Stimulated activated effector memory CD8-positive, alpha-beta T cell treated with anti-CD3 and anti-CD28 coated beads, Interleukin-12 subunit alpha, Interleukin-12 subunit beta, amount 100 ng/mL, for 72 hours (primary cell): Measurements from ENCODE around the gene TXNDC16.
"Not testable (repeated sequence)": the region's sequence is repeated elsewhere in the genome, so short reads cannot be mapped to it uniquely, and the experiment has no call there.

Experiments
- ATAC-seq: fragments of 150-1000 bp; cut with Tn5 transposase; 2 replicates; pipeline ENCODE4 v1.10.0; 2021
- DNase-seq, 2 donors: peaks; one replicate each; pipeline ENCODE4 v3.0.0; 2021 to 2022; ENCODE audit warnings: low spot score in 2 of 2
- H3K27ac Mint-ChIP-seq: one replicate; pipeline ENCODE4 v1.8.0; 2022; ENCODE audit warnings: mild to moderate bottlenecking, mixed read lengths
- H3K36me3 Mint-ChIP-seq: one replicate; pipeline ENCODE4 v1.8.0; 2022; ENCODE audit warnings: mild to moderate bottlenecking, mixed read lengths
- H3K4me1 Mint-ChIP-seq: one replicate; pipeline ENCODE4 v1.8.0; 2022; ENCODE audit warnings: mixed read lengths
- H3K4me3 Mint-ChIP-seq: one replicate; pipeline ENCODE4 v1.8.0; 2022; ENCODE audit warnings: mild to moderate bottlenecking, mixed read lengths
- H3K9me3 Mint-ChIP-seq: one replicate; pipeline ENCODE4 v1.8.0; 2022; ENCODE audit warnings: mixed read lengths

Gene TXNDC16

GRCh38 chr14:52485350-52485960 is 66.8 kb downstream of the TXNDC16 start:
- Mint-ChIP-seq H3K9me3 (no peaks in the 10 kb centered on the region), H3K4me3 (no peak overlapping the region), H3K27ac (no peak overlapping the region), H3K4me1 (no peaks in the 10 kb centered on the region), H3K36me3 (no peaks in the 10 kb centered on the region)
- ATAC-seq (no peak), DNase-seq (no peak)

GRCh38 chr14:52481864-52482263 is 70.4 kb downstream of the TXNDC16 start:
- Mint-ChIP-seq H3K36me3 (no peaks in the 10 kb centered on the region), H3K27ac (no peak overlapping the region), H3K4me3 (no peak overlapping the region), H3K9me3 (no peaks in the 10 kb centered on the region), H3K4me1 (no peaks in the 10 kb centered on the region)
- ATAC-seq = no peak
- no peak for DNase-seq

DNA sequence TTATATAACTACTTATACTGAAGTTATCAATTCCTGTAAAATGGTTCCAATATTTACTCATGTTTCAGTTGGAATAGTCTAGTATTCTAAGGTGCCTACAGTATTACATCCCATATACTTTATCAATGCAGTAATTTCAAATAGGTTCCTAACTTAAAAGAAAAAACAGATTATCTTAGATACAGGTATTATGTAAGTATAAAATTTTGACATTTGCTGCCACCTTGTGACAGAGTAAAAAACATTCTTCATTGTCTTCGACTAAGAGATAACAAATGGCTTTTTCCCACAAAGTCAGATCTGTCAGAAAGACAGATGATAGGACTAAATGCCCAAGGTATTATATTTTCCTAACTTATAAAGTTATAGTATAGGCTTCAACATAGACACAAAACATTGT is 78.7 kb downstream of the TXNDC16 start:
- H3K27ac Mint-ChIP-seq = no peak overlapping the region
- no peaks in the 10 kb centered on the region for H3K9me3 Mint-ChIP-seq
- H3K4me3 Mint-ChIP-seq = no peak overlapping the region
- H3K4me1 Mint-ChIP-seq = no peaks in the 10 kb centered on the region
- DNase-seq (no peak), ATAC-seq (no peak)
- H3K36me3 Mint-ChIP-seq = no peaks in the 10 kb centered on the region

GRCh38 chr14:52472728-52473127 is 79.6 kb downstream of the TXNDC16 start:
- Mint-ChIP-seq H3K4me1 (peaks cover 2% of the 10 kb centered on the region), H3K4me3 (no peak overlapping the region), H3K27ac (no peak overlapping the region), H3K36me3 (no peaks in the 10 kb centered on the region), H3K9me3 (no peaks in the 10 kb centered on the region)
- no peak for ATAC-seq
- DNase-seq = no peak

DNA sequence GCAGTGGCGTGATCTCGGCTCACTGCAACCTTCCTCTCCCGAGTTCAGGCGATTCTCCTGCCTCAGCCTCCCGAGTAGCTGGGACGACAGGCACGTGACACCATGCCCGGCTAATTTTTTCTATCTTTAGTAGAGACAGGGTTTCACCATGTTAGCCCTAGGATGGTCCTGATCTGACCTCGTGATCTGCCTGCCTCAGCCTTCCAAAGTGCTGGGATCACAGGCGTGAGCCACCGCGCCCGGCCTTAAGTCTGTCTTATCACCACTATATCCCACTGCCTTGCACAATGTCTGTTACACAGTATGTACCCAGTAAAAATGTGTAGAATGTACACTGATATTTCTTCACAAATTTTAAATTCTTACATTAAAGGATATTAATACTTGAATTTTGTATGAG is 80.1 kb downstream of the TXNDC16 start:
- not testable (repeated sequence) for ATAC-seq, H3K36me3 Mint-ChIP-seq, H3K27ac Mint-ChIP-seq, DNase-seq, H3K9me3 Mint-ChIP-seq, H3K4me1 Mint-ChIP-seq, H3K4me3 Mint-ChIP-seq

GRCh38 chr14:52467515-52468266 is 84.6 kb downstream of the TXNDC16 start:
- H3K4me3 Mint-ChIP-seq = no peak overlapping the region
- H3K9me3 Mint-ChIP-seq = no peaks in the 10 kb centered on the region
- H3K36me3 Mint-ChIP-seq = no peaks in the 10 kb centered on the region
- DNase-seq (no peak), ATAC-seq (peak; percentile 95)
- peaks cover 6% of the 10 kb centered on the region for H3K4me1 Mint-ChIP-seq
- H3K27ac Mint-ChIP-seq = no peak overlapping the region

- DNase-seq (no peak), ATAC-seq (no peak)
- Mint-ChIP-seq H3K4me1 (peaks cover 6% of the 10 kb centered on the region), H3K27ac (no peak overlapping the region), H3K4me3 (no peak overlapping the region), H3K36me3 (no peaks in the 10 kb centered on the region), H3K9me3 (no peaks in the 10 kb centered on the region)
These were observed 88.1 kb downstream of the TXNDC16 start for GRCh38 chr14:52464175-52464574.

DNA sequence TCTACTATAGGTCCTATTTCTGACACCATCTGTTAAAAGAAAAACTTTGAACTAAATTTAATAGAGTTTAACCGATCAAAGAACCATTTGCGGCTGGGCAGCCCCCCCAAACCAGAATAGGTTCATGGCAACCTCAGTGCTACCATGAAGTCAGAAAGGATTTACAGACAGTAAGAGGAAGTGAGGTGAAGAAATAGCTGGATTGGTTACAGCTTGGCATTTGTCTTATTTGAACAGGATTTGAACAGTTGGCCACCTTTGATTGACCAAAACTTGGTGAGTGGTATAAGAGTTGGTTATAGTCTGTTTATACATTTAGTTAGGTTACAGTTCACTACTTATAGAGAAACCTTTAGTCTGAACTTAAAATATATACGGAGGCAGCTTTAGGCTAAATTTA is 88.9 kb downstream of the TXNDC16 start:
- ATAC-seq (no peak), DNase-seq (no peak)
- no peak overlapping the region for H3K27ac Mint-ChIP-seq
- H3K4me3 Mint-ChIP-seq = no peak overlapping the region
- no peaks in the 10 kb centered on the region for H3K9me3 Mint-ChIP-seq
- H3K36me3 Mint-ChIP-seq = no peaks in the 10 kb centered on the region
- H3K4me1 Mint-ChIP-seq = peaks cover 6% of the 10 kb centered on the region

DNA sequence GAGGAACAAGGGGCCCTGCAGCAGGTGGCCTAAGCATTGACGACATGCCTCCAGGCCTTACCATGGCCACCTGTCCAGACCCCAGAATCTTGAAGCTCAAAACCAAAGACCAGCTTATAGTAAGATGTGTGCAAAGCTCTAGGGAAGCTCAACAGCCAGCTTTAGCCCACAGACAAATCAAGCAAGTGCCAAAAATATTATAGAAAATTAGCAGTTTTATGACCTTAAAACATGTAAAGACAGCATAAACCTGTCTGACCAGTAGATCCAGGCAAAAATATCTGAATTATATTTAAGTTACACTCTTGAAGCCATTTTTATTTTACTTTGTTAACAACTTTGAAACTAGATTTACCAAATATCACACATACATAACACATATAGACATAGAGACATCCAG is 90.6 kb downstream of the TXNDC16 start:
- Mint-ChIP-seq H3K27ac (no peak overlapping the region), H3K9me3 (no peaks in the 10 kb centered on the region), H3K4me1 (peaks cover 9% of the 10 kb centered on the region), H3K36me3 (no peaks in the 10 kb centered on the region), H3K4me3 (no peak overlapping the region)
- ATAC-seq (no peak), DNase-seq (no peak)

GRCh38 chr14:52458721-52459085 is 93.6 kb downstream of the TXNDC16 start:
- no peak overlapping the region for H3K27ac Mint-ChIP-seq
- no peaks in the 10 kb centered on the region for H3K9me3 Mint-ChIP-seq
- DNase-seq = no peak
- H3K36me3 Mint-ChIP-seq = no peaks in the 10 kb centered on the region
- ATAC-seq = no peak
- H3K4me3 Mint-ChIP-seq = no peak overlapping the region
- H3K4me1 Mint-ChIP-seq = peaks cover 15% of the 10 kb centered on the region

DNA sequence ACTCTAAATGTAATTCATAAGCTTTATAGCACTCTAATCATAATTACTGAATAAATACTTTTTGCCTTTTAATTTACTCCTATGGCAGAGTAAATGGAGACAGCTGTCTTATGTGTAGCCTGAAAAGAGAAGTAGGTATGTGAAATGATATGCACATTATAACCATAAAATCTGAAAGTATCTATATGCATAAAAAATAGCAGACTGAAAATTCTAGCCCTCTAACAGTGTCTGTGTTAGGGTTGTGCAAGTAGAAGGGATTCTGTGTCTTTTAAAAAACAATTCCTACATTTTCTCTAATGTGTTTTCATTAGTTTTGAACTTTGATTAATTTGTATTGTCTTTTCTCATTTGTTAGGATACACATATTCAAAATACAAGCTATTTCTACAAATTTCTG is 94.9 kb downstream of the TXNDC16 start:
- peaks cover 15% of the 10 kb centered on the region for H3K4me1 Mint-ChIP-seq
- no peak for ATAC-seq
- no peak for DNase-seq
- H3K27ac Mint-ChIP-seq = no peak overlapping the region
- H3K9me3 Mint-ChIP-seq = no peaks in the 10 kb centered on the region
- H3K36me3 Mint-ChIP-seq = no peaks in the 10 kb centered on the region
- H3K4me3 Mint-ChIP-seq = no peak overlapping the region

DNA sequence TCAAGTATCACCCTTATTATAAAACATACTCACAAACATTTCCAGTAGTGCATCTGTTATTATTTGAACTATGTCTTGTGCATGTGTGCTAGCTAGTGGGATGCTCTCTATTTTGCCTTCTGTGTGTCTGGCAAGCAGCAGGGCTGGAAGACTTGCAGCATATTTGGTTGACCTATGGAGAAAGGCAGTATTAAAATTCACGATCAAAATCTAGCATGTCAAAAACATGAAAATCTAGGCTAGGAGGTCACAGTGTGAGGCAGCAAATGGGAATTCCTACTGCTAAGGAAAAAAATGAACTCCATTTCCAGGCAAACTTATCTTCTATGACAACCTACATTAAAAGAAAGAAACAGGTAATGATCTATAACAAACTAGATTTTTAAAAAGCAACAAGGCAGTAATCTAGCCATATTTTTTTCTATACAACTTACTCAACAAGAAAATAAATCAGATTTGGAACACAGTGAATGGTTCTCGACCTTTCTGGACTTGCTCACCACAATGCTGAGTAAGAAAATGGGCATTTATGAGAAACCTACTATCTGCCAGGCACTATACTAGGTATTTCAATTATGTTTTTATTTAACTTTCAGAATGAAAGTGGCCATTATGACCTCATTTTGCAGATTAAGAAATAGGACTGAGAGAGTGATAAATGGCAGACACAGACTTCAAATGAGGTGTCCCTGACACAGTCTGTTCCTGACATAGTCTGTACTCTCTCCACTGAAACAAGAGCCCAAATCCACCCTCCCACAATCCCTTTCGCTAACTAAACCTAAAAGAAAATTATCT is 96.8 kb downstream of the TXNDC16 start:
- H3K9me3 Mint-ChIP-seq = no peaks in the 10 kb centered on the region
- peaks cover 15% of the 10 kb centered on the region for H3K4me1 Mint-ChIP-seq
- peak; percentile 82 for ATAC-seq
- no peak overlapping the region for H3K27ac Mint-ChIP-seq
- H3K36me3 Mint-ChIP-seq = no peaks in the 10 kb centered on the region
- no peak for DNase-seq
- H3K4me3 Mint-ChIP-seq = no peak overlapping the region

GRCh38 chr14:52447236-52447635 is 105.1 kb downstream of the TXNDC16 start:
- H3K9me3 Mint-ChIP-seq = peaks cover 19% of the 10 kb centered on the region
- DNase-seq (no peak), ATAC-seq (no peak)
- H3K27ac Mint-ChIP-seq = no peak overlapping the region
- no peaks in the 10 kb centered on the region for H3K36me3 Mint-ChIP-seq
- H3K4me3 Mint-ChIP-seq = no peak overlapping the region
- no peaks in the 10 kb centered on the region for H3K4me1 Mint-ChIP-seq

DNA sequence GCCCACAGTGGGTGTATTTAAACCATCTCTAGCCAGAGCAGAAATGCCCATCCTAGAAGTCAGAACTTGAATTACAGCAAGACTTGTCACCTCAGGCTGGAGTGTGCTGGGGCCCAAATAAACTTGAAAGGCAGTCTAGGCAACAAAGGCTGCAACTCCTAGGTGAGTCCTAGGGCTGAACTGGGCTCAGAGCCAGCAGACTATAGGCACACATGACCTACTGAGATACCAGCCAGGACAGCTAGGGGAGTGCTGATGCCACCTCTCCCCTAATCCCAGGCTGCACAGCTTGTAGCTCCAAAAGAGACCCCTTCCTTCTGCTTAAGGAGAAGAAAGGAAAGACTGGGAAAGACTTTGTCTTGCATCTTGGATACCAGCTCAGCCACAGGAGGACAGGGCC is 106.0 kb downstream of the TXNDC16 start:
- Mint-ChIP-seq H3K27ac (no peak overlapping the region), H3K9me3 (peaks cover 19% of the 10 kb centered on the region), H3K4me3 (no peak overlapping the region), H3K4me1 (no peaks in the 10 kb centered on the region), H3K36me3 (no peaks in the 10 kb centered on the region)
- ATAC-seq (no peak), DNase-seq (no peak)

DNA sequence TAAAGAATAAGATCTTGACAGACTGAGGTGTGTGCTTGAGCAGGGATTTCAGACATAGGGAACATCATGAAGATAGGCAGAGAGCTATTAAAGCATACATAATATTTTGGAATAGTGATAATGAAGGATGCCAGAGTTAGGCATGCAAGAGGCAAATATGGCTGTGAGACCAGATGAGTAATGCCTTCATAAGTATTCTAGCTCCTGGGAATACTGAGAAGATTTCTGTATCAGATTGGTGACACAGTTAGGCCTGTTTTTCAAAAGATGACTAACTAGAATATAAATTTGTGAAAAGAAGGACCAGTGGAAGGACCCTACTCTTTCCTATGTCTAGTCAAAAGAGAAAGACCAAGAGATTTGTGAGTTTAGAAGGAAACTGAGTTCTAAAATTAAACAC is 108.8 kb downstream of the TXNDC16 start:
- Mint-ChIP-seq H3K27ac (no peak overlapping the region), H3K36me3 (no peaks in the 10 kb centered on the region), H3K4me3 (no peak overlapping the region), H3K4me1 (no peaks in the 10 kb centered on the region), H3K9me3 (peaks cover 8% of the 10 kb centered on the region)
- DNase-seq (no peak), ATAC-seq (no peak)

GRCh38 chr14:52442602-52443001 is 109.7 kb downstream of the TXNDC16 start:
- Mint-ChIP-seq H3K27ac (no peak overlapping the region), H3K36me3 (no peaks in the 10 kb centered on the region)

More at GRCh38 chr14:52442602-52443001, 109.7 kb downstream of the TXNDC16 start:
- no peak for DNase-seq
- no peaks in the 10 kb centered on the region for H3K4me1 Mint-ChIP-seq
- peaks cover 3% of the 10 kb centered on the region for H3K9me3 Mint-ChIP-seq
- no peak overlapping the region for H3K4me3 Mint-ChIP-seq
- no peak for ATAC-seq
